K562 (cell line): ENCODE measurements around the gene KDELR3.

Source experiments
- ATF3 ChIP-seq, 2 experiments: fragments of 450-650 bp in 1 of 2; sonication (generic) in 1 of 2; formaldehyde crosslinking in 1 of 2; IDR thresholded peaks in 1 of 2; conservative IDR thresholded peaks in 1 of 2; 2 replicates each; pipeline versions ENCODE4 v1.6.1 to v1.8.1; 2016 to 2023; ENCODE audit warnings: mild to moderate bottlenecking in 2 of 2, moderate library complexity in 2 of 2, inconsistent platforms in 1 of 2, missing genetic modification reagents in 1 of 2
- CTCF ChIP-seq, 3 experiments: IDR thresholded peaks in 2 of 3; conservative IDR thresholded peaks in 1 of 3; 2 replicates each; pipeline ENCODE4 v1.5.1; 2011 to 2012; ENCODE audit warnings: low read length in 3 of 3, mild to moderate bottlenecking in 3 of 3, control low read depth in 2 of 3, improper control_type of control experiment in 1 of 3, inconsistent platforms in 1 of 3, low read depth in 1 of 3, mixed read lengths in 1 of 3, moderate library complexity in 1 of 3; ENCODE audit not compliant: insufficient read depth in 2 of 3
- EZH2 ChIP-seq: IDR thresholded peaks from 2 replicates; pipeline ENCODE4 v1.6.1; 2012; ENCODE audit warnings: low read depth, mild to moderate bottlenecking, inconsistent platforms, low read length, borderline replicate concordance
- MXD1 ChIP-seq: fragments of 250-450 bp; sonication (Bioruptor Pico); IDR thresholded peaks from 2 replicates; pipeline ENCODE4 v1.8.0; 2021; ENCODE audit warnings: borderline replicate concordance, mild to moderate bottlenecking, moderate library complexity; ENCODE audit not compliant: poor library complexity, severe bottlenecking
- POU5F1 ChIP-seq: fragments of 150-350 bp; IDR thresholded peaks from 2 replicates; pipeline ENCODE4 v1.6.1; 2014; ENCODE audit warnings: borderline replicate concordance, low read length, low read depth, mild to moderate bottlenecking; ENCODE audit not compliant: partially characterized antibody
- ZNF583 ChIP-seq: fragments of 250-450 bp; sonication (Bioruptor Pico); IDR thresholded peaks from 2 replicates; pipeline ENCODE4 v1.4.0; 2020

GRCh38 chr22:38433871-38434270 lies 34.0 kb upstream of the KDELR3 start:
- no peak for TF ChIP-seq ATF3 (IDR thresholded peaks at IDR 0.05)
- no peak for TF ChIP-seq ATF3 (CRISPR knock-in tag; conservative IDR thresholded peaks at IDR 0.05)
- TF ChIP-seq EZH2: no peak
- no peak for TF ChIP-seq POU5F1
- no peak for TF ChIP-seq MXD1
- no peak for TF ChIP-seq ZNF583
- no peak for TF ChIP-seq CTCF (IDR thresholded peaks at IDR 0.05 in 2 of 3, conservative IDR thresholded peaks at IDR 0.05 in 1 of 3; ENCODE audit: insufficient read depth in 2 of 3, low read depth in 1 of 3, low read length in 3 of 3)
